ENCODE measurements around the gene PTHLH. TPM values are rescaled to one million over a fixed set of nuclear protein-coding genes. Genes with fewer than 3 reads are reported as not detected.

Gene PTHLH
- total RNA-seq, 1 donor from 2014 or later = 7.9 TPM

GRCh38 chr12:27971121-27971489 is 1.4 kb downstream of the PTHLH start:
- Histone ChIP-seq H3K4me1 (peaks cover 55% of the 10 kb centered on the region), H3K27me3 (no peaks in the 10 kb centered on the region), H3K4me3 (peak overlapping the region; percentile 58 to 64), H3K9me3 (no peaks in the 10 kb centered on the region), H3K27ac (peak overlapping the region; percentile 91), H3K36me3 (no peaks in the 10 kb centered on the region)
- no peak for DNase-seq (ENCODE audit: extremely low spot score in 2 of 2)
- intact Hi-C loops (cut with DNase I) = no loop called here
- TF ChIP-seq POLR2AphosphoS5 (IDR thresholded peaks at IDR 0.05; ENCODE audit: insufficient read depth in 1 of 2, low read depth in 1 of 2) = no peak
- TF ChIP-seq POLR2A (IDR thresholded peaks at IDR 0.05) = no peak
- TF ChIP-seq CTCF (IDR thresholded peaks at IDR 0.05) = no peak

- no peak for DNase-seq (ENCODE audit: extremely low spot score in 2 of 2)
- Histone ChIP-seq H3K27me3 (no peaks in the 10 kb centered on the region), H3K9me3 (no peaks in the 10 kb centered on the region), H3K4me3 (peak overlapping the region; percentile 58 to 64), H3K27ac (peak overlapping the region; percentile 91), H3K36me3 (no peaks in the 10 kb centered on the region), H3K4me1 (peaks cover 55% of the 10 kb centered on the region)
- TF ChIP-seq POLR2AphosphoS5 (IDR thresholded peaks at IDR 0.05; ENCODE audit: insufficient read depth in 1 of 2, low read depth in 1 of 2) (no peak), POLR2A (IDR thresholded peaks at IDR 0.05) (no peak), CTCF (IDR thresholded peaks at IDR 0.05) (no peak)
- intact Hi-C loops (cut with DNase I) = no loop called here
Observed at GRCh38 chr12:27970401-27971120, 2.0 kb downstream of the PTHLH start.

- no peak for DNase-seq (ENCODE audit: extremely low spot score in 2 of 2)
- Histone ChIP-seq H3K4me1 (peaks cover 50% of the 10 kb centered on the region), H3K9me3 (no peaks in the 10 kb centered on the region), H3K36me3 (no peaks in the 10 kb centered on the region), H3K27ac (peak overlapping the region; percentile 91), H3K4me3 (peak overlapping the region; percentile 58 to 64), H3K27me3 (no peaks in the 10 kb centered on the region)
- TF ChIP-seq CTCF (IDR thresholded peaks at IDR 0.05) = no peak
- peak in 1 of 2 donors; percentile 73 for TF ChIP-seq POLR2AphosphoS5 (IDR thresholded peaks at IDR 0.05; ENCODE audit: insufficient read depth in 1 of 2, low read depth in 1 of 2)
- TF ChIP-seq POLR2A (IDR thresholded peaks at IDR 0.05) = peak in 1 of 2 donors; percentile 13
- intact Hi-C loops (cut with DNase I) = no loop called here
Observed at GRCh38 chr12:27969624-27970400, 2.7 kb downstream of the PTHLH start.

GRCh38 chr12:27968972-27969623 is 3.4 kb downstream of the PTHLH start:
- Histone ChIP-seq H3K27me3 (no peaks in the 10 kb centered on the region), H3K36me3 (no peaks in the 10 kb centered on the region), H3K9me3 (no peaks in the 10 kb centered on the region), H3K4me1 (peaks cover 43% of the 10 kb centered on the region), H3K4me3 (peak overlapping the region; percentile 58 to 64), H3K27ac (peak overlapping the region; percentile 91)
- TF ChIP-seq CTCF (IDR thresholded peaks at IDR 0.05) = no peak
- peak in 1 of 2 donors; percentile 27 for TF ChIP-seq POLR2AphosphoS5 (IDR thresholded peaks at IDR 0.05; ENCODE audit: insufficient read depth in 1 of 2, low read depth in 1 of 2)
- TF ChIP-seq POLR2A (IDR thresholded peaks at IDR 0.05) = no peak
- DNase-seq (ENCODE audit: extremely low spot score in 2 of 2) = no peak
- intact Hi-C loops (cut with DNase I) = no loop called here
